Measurements from ENCODE around the gene C11orf21.
"Not testable (repeated sequence)": the region's sequence is repeated elsewhere in the genome, so short reads cannot be mapped to it uniquely, and the experiment has no call there.

Gene C11orf21

GRCh38 chr11:2295971-2296912 lies 5.5 kb downstream of the C11orf21 start:
- no peak for DNase-seq

- no peak for DNase-seq
Observed at GRCh38 chr11:2294926-2295290, 6.8 kb downstream of the C11orf21 start.

- DNase-seq = no peak
Observed at GRCh38 chr11:2293984-2294925, 7.5 kb downstream of the C11orf21 start.

GRCh38 chr11:2293531-2293971 lies 8.2 kb downstream of the C11orf21 start:
- no peak for DNase-seq

GRCh38 chr11:2290351-2290841 lies 11.3 kb downstream of the C11orf21 start:
- DNase-seq = no peak

GRCh38 chr11:2289859-2290258 lies 11.9 kb downstream of the C11orf21 start:
- no peak for DNase-seq

- no peak for DNase-seq
Observed at GRCh38 chr11:2289350-2289749, 12.4 kb downstream of the C11orf21 start.

GRCh38 chr11:2287091-2287490 lies 14.6 kb downstream of the C11orf21 start:
- no peak for DNase-seq

- not testable (repeated sequence) for DNase-seq
Observed at GRCh38 chr11:2286350-2286749, 15.4 kb downstream of the C11orf21 start.

GRCh38 chr11:2280208-2280607 lies 21.5 kb downstream of the C11orf21 start:
- DNase-seq = no peak

GRCh38 chr11:2277933-2278523 lies 23.7 kb downstream of the C11orf21 start:
- DNase-seq = no peak

- no peak for DNase-seq
Observed at GRCh38 chr11:2277008-2277346, 24.7 kb downstream of the C11orf21 start.

GRCh38 chr11:2276280-2277007 lies 25.3 kb downstream of the C11orf21 start:
- no peak for DNase-seq

- DNase-seq = no peak
Observed at GRCh38 chr11:2275334-2276279, 26.1 kb downstream of the C11orf21 start.

- no peak for DNase-seq
Observed at GRCh38 chr11:2273771-2274170, 27.9 kb downstream of the C11orf21 start.

GRCh38 chr11:2273311-2273710 lies 28.4 kb downstream of the C11orf21 start:
- DNase-seq = no peak

GRCh38 chr11:2272946-2273280 lies 28.8 kb downstream of the C11orf21 start:
- DNase-seq = no peak

- no peak for DNase-seq
Observed at GRCh38 chr11:2272228-2272945, 29.3 kb downstream of the C11orf21 start.

GRCh38 chr11:2271327-2272227 lies 30.1 kb downstream of the C11orf21 start:
- DNase-seq = no peak

- no peak for DNase-seq
Observed at GRCh38 chr11:2271077-2271326, 30.7 kb downstream of the C11orf21 start.

All from activated CD4-positive, alpha-beta T cell treated with anti-CD3 and anti-CD28 coated beads, Interleukin-2, amount 50 U/mL, for 1 hour (primary cell).